RPMI8226 (cell line): ENCODE measurements around the gene AKAP6.
"Not testable (repeated sequence)": the region's sequence is repeated elsewhere in the genome, so short reads cannot be mapped to it uniquely, and the experiment has no call there.

Experiments
- DNase-seq: peaks from one replicate; pipeline ENCODE4 v3.0.0-alpha.2; 2015

Gene AKAP6

DNA sequence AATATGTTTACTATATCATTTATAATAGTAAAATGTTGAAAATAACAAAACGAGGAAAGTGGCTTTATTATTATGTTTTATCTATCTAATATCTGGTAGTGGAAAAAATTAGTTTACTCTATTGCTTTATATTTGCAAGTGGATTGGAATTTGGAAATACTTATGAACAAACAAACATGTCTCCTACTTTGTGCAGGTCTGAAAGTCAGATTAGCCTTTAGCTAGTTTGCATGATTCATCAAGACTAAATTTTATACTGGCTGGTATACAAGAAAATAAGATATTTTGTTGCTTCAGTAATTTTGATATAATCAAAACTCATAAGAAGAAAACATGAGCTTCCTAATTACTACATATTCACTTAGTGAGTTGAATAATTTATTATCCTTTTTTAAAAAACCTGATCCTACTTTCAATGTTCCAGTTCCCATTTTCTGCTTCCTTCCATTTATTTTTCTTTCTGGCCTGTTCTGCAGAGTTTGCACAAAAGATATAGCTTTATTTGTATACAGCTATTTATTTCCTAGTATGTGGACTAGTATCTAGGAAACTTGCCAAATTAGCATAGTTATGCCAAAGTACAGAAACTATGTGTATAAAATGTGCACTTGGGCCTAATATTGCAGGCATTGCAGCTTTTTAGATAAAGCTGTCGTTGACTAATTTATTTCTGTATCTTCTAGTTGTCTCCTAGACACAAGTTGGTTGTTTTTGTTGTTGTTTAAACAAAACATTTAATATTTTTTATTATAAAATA is 122.0 kb downstream of the AKAP6 start:
- DNase-seq: no peak

DNA sequence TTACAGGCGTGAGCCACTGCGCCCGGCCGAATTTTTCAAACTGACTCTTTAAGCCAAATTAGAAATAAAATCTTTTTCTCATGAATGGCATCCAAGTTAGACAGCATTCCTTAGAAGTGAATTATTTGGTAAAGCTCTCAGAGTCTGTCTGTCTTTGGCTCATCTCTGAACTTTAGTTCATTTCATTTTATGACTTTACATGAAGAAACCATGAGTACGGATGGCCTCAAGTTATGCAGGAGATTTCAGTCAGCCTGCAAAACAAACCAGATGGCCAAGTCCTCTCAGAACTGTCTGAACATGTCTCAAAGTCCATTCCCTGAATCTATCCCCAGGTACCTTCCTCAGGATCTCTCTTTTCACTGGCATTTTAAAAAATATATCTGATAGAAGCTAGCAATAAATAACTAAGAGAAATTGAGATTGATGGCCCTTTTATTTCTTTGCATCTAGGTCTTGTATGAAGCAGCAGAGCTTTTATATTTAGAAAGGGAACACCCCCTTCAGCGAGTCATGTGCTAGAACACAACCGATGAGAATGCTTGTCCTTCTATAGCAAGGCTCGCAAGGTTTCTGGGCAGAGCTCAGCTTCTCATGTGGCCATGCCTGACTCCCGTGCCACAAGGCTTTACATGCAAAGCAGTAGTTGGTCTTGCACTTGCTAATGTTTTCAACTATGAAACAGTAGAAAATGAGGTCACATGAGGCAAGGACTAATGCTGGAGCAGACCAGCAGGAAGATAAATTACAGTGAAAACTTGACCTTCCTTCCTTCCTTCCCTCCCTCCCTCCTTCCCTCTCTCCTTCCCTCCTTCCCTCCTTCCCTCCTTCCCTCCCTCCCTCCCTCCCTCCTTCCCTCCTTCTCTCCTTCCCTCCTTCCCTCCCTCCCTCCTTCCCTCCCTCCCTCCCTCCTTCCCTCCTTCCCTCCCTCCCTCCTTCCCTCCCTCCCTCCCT is 125.0 kb downstream of the AKAP6 start:
- DNase-seq: no peak

DNA sequence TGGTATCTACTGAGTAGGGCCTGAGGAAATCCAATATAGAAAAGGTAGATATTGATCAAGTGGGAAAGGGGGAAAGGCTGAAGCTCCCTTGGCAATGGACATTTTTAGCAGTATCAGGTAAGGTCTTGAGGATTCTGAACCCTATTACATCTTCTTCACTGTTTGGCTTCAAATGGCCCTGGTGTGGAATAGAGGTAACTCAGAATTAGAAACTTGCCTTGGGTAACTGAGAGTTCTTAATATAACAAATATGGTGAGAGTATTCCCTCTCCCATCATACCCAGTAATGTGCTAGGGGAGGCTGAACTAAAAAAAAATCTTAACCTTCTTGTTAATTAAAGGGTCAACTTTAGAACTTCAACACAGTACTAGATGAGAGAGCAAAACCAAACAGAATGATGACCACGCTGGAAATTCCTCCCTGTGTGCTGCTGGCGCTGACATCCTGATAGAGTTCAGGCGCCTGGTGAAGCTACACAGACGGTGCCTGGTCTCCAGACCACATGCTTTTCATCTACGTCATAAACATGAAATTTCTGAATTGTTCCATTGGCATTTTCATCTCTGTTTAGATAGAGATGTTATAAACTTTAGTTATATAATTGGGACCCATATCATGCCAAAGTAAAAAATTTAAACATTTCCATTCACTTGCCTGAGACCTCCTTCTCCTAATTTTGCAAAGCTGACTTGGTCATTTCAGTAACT is 128.3 kb downstream of the AKAP6 start:
- DNase-seq: no peak

DNA sequence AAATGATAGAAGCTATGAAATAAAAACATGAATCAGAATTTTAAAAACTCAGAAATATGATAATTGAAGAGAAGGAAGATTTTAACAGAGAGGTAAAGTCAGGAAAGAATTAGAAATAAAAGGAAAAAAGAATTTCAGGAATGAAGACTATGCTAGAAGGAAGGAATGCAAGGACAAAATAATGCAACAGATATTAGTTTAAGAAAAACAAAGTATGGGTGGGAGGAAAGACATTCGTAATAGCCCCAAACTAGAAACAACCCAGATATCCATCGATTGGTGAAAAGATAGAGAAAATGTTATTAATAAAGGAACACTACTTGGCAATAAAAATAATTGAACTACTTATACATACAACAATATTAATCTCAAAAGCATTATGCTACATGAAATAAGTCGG is 129.6 kb downstream of the AKAP6 start:
- no peak for DNase-seq

DNA sequence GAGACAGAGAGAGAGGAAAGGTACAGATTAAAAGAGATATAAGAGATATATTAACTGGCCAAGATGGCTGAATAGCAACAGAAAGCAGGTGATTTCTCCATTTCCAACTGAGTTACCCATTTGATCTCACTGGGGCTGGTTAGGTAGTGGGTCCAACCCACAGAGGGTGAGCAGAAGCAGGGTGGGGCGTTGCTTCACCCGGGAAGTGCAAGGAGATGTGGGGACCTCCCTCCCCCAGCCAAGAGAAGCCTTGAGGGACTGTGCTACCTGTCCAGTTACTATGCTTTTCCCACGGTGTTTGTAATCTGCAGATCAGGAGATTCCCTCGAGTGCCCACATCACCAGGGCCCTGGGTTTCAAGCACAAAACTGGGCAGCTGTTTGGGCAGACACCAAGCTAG is 131.2 kb downstream of the AKAP6 start:
- no peak for DNase-seq

DNA sequence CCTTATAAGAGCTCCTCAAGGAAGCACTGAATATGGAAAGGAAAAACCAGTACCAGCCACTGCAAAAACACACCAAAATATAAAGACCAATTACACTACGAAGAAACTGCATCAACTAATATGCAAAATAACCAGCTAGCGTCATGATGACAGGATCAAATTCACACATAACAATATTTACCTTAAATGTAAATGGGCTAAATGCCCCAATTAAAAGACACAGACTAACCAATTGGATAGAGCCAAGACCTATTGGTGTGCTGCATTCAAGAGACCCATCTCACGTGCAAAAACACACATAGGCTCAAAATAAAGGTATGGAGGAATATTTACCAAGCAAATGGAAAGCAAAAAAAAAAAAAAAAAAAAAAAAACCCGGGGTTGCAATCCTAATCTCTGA is 133.5 kb downstream of the AKAP6 start:
- not testable (repeated sequence) for DNase-seq

DNA sequence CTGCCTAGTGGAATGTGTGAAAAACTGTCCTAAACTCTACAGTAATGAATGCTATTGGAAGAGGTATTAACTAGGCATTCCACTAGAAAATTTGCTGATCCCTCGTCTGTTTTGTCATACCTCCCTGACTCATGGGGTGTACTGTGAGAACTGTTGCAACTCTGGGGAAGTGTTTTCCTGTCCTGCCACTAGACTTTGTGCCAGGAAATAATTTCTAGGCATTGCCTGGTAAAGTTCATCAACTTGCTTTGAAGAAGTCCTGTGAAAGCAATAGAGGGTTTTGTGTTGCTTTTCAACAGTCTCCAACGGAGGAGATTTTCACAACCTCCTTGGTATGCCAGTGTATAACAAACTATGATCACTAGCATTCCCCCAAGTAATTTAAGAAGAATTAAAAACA is 139.9 kb downstream of the AKAP6 start:
- DNase-seq: no peak

DNA sequence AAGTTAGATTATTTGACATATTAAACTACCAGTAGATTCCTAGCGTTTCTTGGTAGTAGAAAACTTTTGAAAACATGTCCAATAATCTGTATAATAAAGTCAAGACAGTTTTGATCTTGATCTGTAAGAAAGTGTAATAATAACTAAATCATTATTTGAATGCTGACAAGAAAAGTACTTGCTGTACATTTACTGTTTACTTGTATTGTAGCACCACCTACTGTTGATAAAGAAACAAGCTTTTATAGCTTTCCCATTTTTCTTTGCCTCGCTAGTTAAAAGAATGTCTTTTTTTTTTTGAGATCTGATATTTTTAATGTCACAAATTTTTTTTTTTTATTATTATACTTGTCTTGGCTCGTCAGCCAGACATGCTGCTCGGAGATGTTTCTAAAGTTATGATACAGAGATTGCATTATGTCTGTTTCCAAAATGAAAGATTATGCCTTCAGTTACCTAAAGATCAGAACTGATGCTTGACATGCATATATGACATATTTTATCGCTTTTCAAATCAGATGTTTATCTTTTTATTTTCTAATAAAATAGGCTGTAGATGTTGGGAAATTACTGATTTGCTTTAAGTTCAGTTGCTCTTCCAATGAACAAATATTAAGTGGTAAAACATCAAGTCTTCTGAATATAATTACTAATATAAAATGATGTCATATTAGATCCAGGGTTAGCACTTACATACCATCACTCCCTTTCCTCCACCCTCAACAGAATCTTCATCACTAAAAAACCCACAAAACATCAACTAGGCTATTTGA is 140.5 kb downstream of the AKAP6 start:
- no peak for DNase-seq

DNA sequence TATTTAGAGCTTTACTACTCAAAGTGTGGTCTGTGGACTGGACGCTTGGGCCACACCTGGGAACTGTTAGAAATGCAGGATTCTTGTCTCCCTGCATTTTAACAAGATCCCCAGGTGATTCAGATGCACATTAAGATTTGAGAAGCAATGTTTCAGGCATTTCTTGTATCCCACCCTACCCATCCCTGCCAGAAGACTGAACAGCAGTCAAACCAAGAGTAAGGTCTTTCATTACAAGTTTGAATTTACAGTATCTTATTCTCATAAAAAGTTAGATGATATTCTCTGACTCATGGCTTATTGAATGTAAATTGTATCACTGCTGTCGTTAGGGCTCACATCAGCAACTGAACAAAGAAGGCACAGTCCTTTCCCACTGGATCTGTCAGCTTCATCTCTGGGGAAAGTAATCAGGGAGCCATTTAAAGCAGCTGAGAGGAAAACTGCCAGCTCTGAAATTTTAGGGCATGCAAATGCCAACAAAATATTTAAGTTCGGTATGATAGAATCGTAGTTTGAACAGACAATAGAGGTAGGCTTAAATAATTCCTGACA is 141.1 kb downstream of the AKAP6 start:
- DNase-seq: no peak

DNA sequence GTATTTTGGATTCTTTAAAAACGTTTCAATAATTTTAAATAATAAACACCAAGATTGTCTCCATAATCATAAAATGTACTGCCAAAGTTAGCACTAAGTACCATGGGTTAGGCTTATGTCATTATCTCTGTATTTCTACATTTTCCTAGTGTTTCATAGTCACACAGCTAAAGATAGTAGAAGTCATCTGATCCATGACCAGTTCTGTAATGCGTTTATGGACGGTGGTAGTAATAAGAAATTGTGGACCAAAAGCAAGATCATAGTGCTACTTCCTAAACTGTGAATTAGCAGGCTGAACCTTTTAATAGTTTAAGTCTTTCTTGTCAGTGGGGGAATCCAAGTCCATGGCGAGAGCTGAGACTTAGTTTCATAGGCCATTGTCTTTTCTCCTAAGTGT is 142.1 kb downstream of the AKAP6 start:
- DNase-seq: no peak

DNA sequence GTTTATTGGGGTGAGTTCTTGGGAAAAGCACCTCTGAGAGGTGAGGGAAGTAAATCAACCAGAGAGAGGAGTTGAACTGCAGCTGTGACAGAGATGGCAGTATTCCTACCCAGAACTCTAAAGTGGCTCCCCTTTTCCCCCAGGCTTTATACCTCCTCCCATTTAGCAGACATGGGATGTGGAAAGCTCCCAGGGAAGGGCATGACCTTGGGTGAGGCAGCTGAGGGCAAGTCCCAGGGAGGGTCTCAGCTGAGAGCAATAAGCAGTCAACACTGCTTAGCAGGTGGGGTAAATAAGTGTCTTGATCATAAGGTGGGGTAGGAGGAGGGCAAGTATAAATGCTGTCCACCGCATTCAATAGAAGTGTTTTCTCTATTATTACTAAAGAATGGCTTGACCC is 143.0 kb downstream of the AKAP6 start:
- DNase-seq: no peak

DNA sequence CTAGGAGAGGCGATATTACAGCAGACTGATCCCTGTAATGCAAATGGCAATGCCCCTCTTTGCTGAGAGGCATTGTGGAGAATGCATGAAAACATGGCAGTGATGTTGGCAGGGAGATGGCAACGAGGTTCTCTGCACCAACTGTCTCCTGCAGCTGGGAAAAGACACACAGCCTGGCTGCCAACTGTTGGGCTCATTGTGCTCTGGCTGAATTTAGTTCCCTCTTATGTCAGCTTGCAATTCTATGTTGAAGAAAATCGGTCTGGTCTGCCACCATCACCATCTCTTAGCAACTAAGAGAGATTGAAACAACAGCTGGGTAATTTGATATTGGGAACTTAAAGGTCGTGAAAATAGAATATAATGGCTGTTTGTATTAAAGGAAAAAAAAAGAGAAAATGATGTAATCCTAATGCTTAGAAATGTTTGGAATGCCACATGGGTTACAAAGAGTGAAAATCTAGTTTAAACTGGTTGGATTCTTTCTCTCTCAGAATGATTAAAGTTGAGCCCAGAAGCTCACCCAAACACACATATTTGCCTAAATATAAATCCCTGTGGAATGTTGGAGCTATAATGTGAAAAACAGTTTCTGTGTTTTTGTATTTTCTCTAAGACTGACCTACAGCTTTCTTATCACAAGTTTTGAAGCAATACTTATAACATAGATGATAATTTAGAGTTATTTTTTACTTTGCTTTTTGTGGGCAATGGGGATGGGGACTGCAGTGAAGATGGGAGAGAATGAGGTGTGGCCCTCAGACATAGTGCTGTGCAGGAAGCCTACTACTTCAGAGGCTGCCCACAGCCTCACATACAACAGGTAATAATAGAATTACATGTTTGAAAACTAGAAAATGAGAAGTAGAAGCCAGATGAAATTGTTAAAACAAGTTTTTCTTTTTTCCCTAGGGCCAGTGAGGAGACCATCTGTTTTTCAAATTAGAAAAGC is 143.7 kb downstream of the AKAP6 start:
- DNase-seq: no peak

DNA sequence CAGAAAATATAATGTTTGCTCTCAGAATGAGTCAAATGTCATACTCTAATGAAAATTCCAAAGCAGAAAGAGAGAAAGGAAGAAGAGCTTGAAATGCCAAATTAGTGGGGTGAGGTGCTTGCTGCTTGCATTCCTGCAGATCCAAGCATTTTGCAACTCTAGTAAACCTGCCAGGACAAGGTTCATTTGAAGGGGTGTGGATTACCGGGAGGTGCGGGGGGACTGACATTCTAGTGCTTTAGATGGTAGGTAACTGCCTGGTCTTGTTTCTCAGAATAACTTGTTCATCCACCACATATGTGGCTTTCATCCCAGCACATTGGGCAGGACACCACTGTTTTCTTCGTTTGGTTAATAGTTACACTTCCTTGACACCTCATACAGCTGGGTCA is 144.4 kb downstream of the AKAP6 start:
- no peak for DNase-seq

DNA sequence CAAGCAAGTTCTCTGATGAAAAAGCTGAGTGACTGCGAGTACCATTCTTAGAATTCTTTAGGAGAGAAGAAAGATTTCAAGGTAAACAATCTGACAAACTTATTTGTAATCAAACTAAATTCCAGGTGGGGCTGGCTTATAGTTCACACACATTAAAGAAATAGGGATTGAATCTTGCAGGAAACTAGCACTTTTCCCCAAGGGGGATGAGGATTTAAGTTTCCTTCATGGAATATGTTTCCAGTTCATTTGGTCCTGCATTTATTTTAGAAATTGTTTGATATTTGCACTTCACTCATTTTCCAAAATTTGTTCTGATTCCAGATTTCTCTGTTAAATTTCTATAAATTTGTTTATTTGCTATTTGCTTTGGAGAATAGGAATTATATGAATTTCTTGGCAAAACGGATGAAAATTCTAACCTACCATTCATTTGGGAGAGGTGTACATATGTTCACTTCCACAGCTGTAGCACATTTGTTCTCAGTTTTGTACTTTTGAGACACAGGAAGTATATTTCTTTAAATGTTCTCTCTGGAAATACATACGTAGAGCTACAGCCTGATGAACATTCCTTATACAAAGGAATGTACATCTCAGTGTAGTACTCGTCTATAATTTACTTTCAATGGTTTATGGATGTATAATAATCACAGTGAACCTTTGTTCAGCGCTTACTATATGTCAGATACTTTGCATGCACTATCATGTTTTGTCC is 145.5 kb downstream of the AKAP6 start:
- no peak for DNase-seq

DNA sequence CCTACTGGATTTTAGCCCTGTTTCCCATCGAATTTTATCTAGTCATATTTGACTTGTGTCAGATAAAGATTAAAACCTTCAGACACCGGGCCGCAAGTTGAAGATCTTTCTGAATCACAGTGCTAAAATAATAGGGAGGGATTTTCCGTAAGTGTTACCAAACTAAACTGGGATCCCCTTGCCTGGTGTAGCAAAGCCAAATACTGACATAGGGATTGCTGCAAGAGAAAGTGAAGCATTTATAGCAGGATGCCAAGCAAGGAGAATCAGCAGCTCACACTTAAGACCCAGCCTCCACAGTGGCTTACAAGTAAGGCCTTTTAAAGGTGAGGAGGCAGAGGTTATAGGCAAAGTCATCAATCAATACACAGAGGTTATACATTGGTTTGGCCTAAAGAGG is 147.4 kb downstream of the AKAP6 start:
- DNase-seq: no peak

DNA sequence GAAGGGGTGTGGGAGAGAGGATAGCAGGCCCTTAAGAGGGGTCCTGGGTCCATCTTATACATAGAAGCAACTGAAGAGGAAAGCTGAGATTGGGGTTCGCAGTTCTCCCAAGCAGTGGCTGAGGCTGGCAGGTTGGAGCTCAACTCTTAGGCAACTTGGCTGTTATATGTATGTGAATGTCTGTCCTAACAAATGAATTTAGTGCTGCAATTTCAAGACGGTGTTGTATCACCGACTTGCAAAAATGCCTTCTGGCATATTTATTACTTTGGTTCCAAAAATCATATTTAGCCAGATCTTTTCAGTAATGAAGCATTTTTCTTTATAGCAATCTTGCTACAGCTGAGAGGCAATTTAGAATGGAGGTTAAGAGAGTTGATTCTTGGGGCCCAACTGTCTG is 148.3 kb downstream of the AKAP6 start:
- no peak for DNase-seq

DNA sequence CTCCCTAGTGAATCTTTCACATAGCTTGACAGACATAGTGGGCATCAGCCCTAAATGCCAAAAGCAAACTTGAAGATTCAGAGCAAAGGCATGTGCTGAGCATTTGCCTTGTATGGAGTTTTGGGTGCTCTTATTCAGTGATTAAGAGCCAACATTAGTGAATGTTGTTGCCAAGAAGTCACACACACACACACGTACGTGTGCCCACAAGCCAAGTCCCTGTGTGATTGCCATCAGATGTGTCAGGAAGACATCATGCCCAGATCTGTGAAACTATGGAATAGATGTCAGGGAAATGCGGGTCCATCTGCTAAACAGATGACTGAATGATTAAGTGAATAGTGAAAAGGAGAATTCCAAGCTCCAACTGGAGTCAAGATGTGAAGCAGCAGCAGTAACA is 149.0 kb downstream of the AKAP6 start:
- no peak for DNase-seq

DNA sequence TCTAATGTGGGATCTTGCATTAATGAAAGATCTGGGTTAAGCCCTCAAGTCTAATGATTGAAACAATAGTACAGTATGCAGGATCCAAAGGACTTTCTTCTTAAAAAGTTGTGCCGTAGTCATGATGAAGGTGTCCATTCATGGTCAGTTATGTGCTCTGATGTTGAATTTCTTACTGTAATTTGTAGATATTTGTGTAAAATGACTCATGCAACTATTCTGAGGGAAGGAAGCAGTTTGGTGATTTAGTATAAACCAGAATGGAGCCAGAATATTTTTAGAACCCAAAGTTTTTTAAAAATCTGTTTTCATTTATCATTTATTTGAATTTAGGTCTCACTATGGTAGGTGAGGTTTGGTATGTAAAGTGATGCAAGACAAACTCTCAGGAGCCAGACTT is 151.2 kb downstream of the AKAP6 start:
- no peak for DNase-seq

DNA sequence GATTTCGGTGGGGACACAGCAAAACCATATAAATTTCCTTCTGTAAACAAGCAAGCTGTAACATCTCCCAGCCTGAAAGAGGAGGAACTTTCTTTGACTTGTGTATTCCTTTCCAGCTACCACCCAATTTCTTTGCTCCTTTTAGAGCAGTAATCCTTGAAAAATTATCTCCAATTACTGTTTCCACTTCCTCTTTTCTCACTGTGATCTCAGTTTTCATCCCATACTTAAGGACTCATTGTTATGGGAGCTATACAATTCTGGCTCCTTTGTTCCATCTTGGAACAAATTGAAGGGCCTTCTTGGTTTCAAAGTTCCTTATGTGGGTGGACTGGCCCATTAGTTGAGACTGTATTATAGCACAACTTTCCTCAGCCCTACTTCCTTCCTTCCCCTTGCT is 152.6 kb downstream of the AKAP6 start:
- no peak for DNase-seq

DNA sequence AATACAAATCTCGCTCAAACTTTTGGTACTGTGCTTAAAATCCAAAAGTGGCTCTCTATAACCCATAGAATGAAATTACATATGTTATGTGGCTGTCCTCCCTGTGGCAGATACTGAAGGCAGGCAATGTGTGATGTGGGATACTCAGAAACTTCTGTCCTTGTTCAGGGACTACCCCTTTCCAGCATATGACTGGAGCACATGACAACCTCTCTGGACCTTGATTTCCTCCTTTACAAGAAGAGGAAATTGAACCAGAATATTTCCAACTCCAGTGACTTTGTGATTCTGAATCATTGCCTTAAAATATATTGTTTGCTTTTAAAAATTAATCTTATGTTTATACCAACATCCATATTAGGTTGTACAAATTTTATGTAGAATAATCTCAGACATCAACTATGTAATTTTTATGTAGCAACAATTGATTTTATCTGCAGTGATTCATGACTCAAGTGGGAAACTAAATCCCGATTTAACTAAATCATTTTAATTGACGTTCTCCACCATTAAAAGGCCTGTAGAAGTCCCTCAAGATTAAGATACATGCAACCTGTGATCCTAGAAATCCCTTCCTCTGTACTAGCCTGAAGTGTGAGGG is 162.4 kb downstream of the AKAP6 start:
- no peak for DNase-seq
